ENCODE results near the gene TKFC. TPM values are rescaled to one million over a fixed set of nuclear protein-coding genes. Genes with fewer than 3 reads are reported as not detected.

The TKFC gene
- total RNA-seq, 1 donor from 2014 or later: 59.6 TPM

DNA sequence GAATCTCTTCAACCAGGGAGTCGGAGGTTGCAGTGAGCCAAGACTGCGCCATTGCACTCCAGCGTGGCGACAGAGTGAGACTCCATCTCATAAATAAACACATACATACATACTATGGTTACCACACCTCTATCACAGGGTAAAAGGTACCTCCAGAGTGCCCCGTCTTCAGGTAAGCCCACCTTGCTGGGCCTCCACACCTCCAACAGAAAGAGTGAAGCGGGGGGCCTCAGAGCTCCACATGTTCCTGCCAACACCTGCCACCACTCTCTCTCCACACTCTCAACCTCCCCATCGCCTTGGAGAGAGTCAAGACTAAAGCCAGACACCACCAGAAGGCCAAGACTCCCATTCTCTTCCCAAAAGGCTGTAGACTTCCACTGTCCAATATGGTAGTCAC, 27.6 kb upstream of the TKFC start:
- Mint-ChIP-seq H3K27me3 (ENCODE audit: unreplicated experiment) (peaks cover 2% of the 10 kb centered on the region), H3K36me3 (ENCODE audit: unreplicated experiment) (peaks cover 4% of the 10 kb centered on the region), H3K4me1 (ENCODE audit: low read depth, unreplicated experiment) (no peaks in the 10 kb centered on the region), H3K27ac (ENCODE audit: unreplicated experiment) (no peak overlapping the region), H3K9me3 (ENCODE audit: unreplicated experiment) (peaks cover 3% of the 10 kb centered on the region), H3K4me3 (ENCODE audit: unreplicated experiment) (no peak overlapping the region)
- TF ChIP-seq CTCF (IDR thresholded peaks at IDR 0.05; ENCODE audit: partially characterized antibody, unreplicated experiment): no peak
- no peak for DNase-seq

GRCh38 chr11:61306221-61306620, 26.8 kb upstream of the TKFC start:
- no peak overlapping the region for H3K27ac Mint-ChIP-seq (ENCODE audit: unreplicated experiment)
- no peak for DNase-seq
- H3K36me3 Mint-ChIP-seq (ENCODE audit: unreplicated experiment): no peaks in the 10 kb centered on the region
- H3K4me3 Mint-ChIP-seq (ENCODE audit: unreplicated experiment): no peak overlapping the region
- no peak for TF ChIP-seq CTCF (IDR thresholded peaks at IDR 0.05; ENCODE audit: partially characterized antibody, unreplicated experiment)
- no peaks in the 10 kb centered on the region for H3K27me3 Mint-ChIP-seq (ENCODE audit: unreplicated experiment)
- no peaks in the 10 kb centered on the region for H3K4me1 Mint-ChIP-seq (ENCODE audit: low read depth, unreplicated experiment)
- peaks cover 3% of the 10 kb centered on the region for H3K9me3 Mint-ChIP-seq (ENCODE audit: unreplicated experiment)

- no peaks in the 10 kb centered on the region for H3K27me3 Mint-ChIP-seq (ENCODE audit: unreplicated experiment)
- no peak for TF ChIP-seq CTCF (IDR thresholded peaks at IDR 0.05; ENCODE audit: partially characterized antibody, unreplicated experiment)
- DNase-seq: no peak
Measured at GRCh38 chr11:61307354-61307753, 25.7 kb upstream of the TKFC start.

DNA sequence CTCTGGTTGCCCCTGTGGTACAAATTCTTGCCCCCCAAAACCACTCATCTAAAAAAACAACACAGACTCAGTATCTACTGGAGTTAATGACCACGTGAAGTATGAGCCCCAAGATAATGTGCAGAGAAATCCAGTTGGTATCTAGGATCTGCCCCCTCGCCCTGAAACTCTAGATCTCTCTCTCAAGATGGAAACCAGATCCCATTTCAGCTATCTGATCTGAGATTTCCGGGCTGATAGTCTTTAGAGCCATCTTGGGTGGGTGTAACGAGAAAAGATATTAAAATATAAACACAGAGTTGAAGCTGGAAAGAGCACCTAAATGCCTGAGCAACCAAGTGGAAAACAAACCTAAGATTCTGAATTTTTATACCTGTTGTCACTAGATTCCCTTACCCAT, 23.9 kb upstream of the TKFC start:
- Mint-ChIP-seq H3K4me3 (ENCODE audit: unreplicated experiment) (no peak overlapping the region), H3K27ac (ENCODE audit: unreplicated experiment) (no peak overlapping the region), H3K9me3 (ENCODE audit: unreplicated experiment) (peaks cover 3% of the 10 kb centered on the region), H3K27me3 (ENCODE audit: unreplicated experiment) (no peaks in the 10 kb centered on the region), H3K36me3 (ENCODE audit: unreplicated experiment) (no peaks in the 10 kb centered on the region), H3K4me1 (ENCODE audit: low read depth, unreplicated experiment) (no peaks in the 10 kb centered on the region)
- no peak for TF ChIP-seq CTCF (IDR thresholded peaks at IDR 0.05; ENCODE audit: partially characterized antibody, unreplicated experiment)
- no peak for DNase-seq

More at GRCh38 chr11:61307354-61307753, 25.7 kb upstream of the TKFC start:
- Mint-ChIP-seq H3K4me1 (ENCODE audit: low read depth, unreplicated experiment) (no peaks in the 10 kb centered on the region), H3K4me3 (ENCODE audit: unreplicated experiment) (no peak overlapping the region), H3K27ac (ENCODE audit: unreplicated experiment) (no peak overlapping the region), H3K36me3 (ENCODE audit: unreplicated experiment) (no peaks in the 10 kb centered on the region), H3K9me3 (ENCODE audit: unreplicated experiment) (peaks cover 3% of the 10 kb centered on the region)

DNA sequence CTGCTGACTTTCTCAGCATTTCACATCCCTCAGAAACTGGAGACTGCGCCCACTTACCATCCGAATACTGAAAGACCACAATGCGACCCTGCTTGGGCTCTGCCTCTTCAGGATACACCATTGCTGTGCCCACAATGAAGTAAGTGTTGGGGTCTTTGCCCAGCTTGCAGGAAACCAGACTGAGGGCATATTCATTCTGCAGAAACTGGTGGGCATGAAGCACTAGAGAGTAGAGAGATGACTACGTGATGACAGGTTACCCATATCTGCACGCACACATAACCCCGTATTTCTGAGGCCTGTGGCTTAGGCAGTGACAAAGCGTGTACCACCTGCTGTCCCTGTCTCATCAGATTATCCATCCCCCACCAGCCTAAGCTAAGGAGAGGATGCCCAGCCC, 23.3 kb upstream of the TKFC start:
- no peak for TF ChIP-seq CTCF (IDR thresholded peaks at IDR 0.05; ENCODE audit: partially characterized antibody, unreplicated experiment)
- no peaks in the 10 kb centered on the region for H3K36me3 Mint-ChIP-seq (ENCODE audit: unreplicated experiment)
- H3K27me3 Mint-ChIP-seq (ENCODE audit: unreplicated experiment): no peaks in the 10 kb centered on the region
- H3K4me1 Mint-ChIP-seq (ENCODE audit: low read depth, unreplicated experiment): no peaks in the 10 kb centered on the region
- no peak for DNase-seq
- peaks cover 2% of the 10 kb centered on the region for H3K9me3 Mint-ChIP-seq (ENCODE audit: unreplicated experiment)
- H3K4me3 Mint-ChIP-seq (ENCODE audit: unreplicated experiment): no peak overlapping the region
- H3K27ac Mint-ChIP-seq (ENCODE audit: unreplicated experiment): no peak overlapping the region

Data from glutamatergic neuron (in vitro differentiated cells).